MCF 10A (cell line): ENCODE results near the gene FILIP1. TPM values are rescaled to one million over a fixed set of nuclear protein-coding genes. Genes with fewer than 3 reads are reported as not detected.
A peak's percentile ranks its signal among the peaks of the same experiment; 100 is the strongest.

Source experiments
- BruUV-seq: library from RNA; stranded (reverse); fragments of 400-500 nt; replicated peaks from 2 replicates; lab custom pipeline; 2021; lab: Mats Ljungman, UMichigan
- CTCF ChIA-PET: fragments of 300-600 bp; sonication (Branson Sonifier 250); formaldehyde crosslinking; extraction: SDS; loops from one replicate; lab custom pipeline; 2021; ENCODE audit warnings: antibody characterized with exemption, inconsistent platforms; lab: Yijun Ruan, JAX
- POLR2A ChIA-PET: fragments of 300-600, 350-650 bp; sonication (Branson Sonifier 250); formaldehyde crosslinking; extraction: SDS; loops from one replicate; lab custom pipeline; 2020; ENCODE audit warnings: antibody characterized with exemption, inconsistent platforms; lab: Yijun Ruan, JAX
- DNase-seq: peaks from one replicate; pipeline ENCODE4 v3.0.0-alpha.2; 2018; ENCODE audit not compliant: unreplicated experiment
- H3K27ac Mint-ChIP-seq: one replicate; pipeline ENCODE4 v1.8.0; 2022; ENCODE audit warnings: mild to moderate bottlenecking, low read depth, mixed read lengths; ENCODE audit not compliant: unreplicated experiment
- H3K27me3 Mint-ChIP-seq: one replicate; pipeline ENCODE4 v1.8.0; 2022; ENCODE audit warnings: mixed read lengths; ENCODE audit not compliant: insufficient read depth, unreplicated experiment
- H3K36me3 Mint-ChIP-seq: one replicate; pipeline ENCODE4 v1.8.0; 2022; ENCODE audit warnings: mild to moderate bottlenecking, moderate library complexity, mixed read lengths; ENCODE audit not compliant: insufficient read depth, unreplicated experiment
- H3K4me1 Mint-ChIP-seq: one replicate; pipeline ENCODE4 v1.8.0; 2022; ENCODE audit warnings: mixed read lengths; ENCODE audit not compliant: insufficient read depth, unreplicated experiment
- H3K4me3 Mint-ChIP-seq: one replicate; pipeline ENCODE4 v1.8.0; 2022; ENCODE audit warnings: mild to moderate bottlenecking, moderate library complexity, mixed read lengths; ENCODE audit not compliant: unreplicated experiment
- H3K9me3 Mint-ChIP-seq: one replicate; pipeline ENCODE4 v1.8.0; 2022; ENCODE audit warnings: mixed read lengths; ENCODE audit not compliant: unreplicated experiment
- intact Hi-C: fragments of 100-400 bp; cut with micrococcal nuclease; formaldehyde crosslinking; loops from 2 replicates; pipeline ENCODE4 v1.14.1; 2022
- total RNA-seq: library from RNA; stranded (reverse); gene quantifications from 2 replicates; pipeline ENCODE4 v1.2.3, GENCODE V29; 2022
- TF ChIP-seq, protein P1 (sequence below): fragments of 200-600 bp; IDR thresholded peaks from one replicate; pipeline ENCODE4 v1.8.0; 2022; ENCODE audit warnings: antibody characterized with exemption, mild to moderate bottlenecking; ENCODE audit not compliant: unreplicated experiment

Gene FILIP1
- total RNA-seq, 1 experiment from 2014 or later: 0.14 TPM

DNA sequence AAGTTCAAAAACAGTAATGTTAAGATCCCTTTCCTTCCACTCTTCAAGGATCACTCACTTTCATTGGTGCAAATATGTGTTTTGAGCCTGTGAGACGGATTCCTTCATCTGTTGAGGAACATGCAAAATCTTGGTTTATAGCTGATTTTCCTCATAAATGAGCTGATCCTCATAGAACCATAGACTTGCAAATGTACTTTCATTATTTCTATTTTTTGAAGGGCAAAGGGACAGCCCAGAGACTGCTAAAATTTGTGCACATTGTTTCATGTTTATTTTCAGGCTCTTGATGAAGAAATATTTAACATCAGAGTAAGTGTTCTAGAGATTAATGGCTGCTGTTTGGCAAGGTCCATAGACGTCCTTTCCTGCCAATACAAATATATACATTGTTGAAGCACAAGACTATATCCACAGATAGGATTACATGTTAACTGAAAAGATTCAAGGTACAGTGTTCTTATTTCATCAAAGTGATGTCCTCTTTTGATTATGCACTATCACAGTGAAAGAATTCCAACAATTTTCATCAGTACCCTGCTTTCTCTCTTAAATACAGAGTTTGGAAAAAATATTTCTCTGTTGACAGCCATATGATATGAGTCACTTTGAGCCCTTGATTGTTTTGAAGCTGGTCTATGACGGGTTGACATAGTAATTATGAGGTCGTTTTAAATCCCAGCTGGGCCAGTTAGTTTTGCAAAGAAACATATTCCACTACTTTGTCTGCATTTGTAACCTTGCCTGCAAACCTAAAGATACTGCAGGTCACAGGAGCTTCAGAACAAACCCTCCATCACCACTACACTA, 95.7 kb downstream of the FILIP1 start:
- peaks cover 12% of the 10 kb centered on the region for H3K27me3 Mint-ChIP-seq
- H3K36me3 Mint-ChIP-seq: no peaks in the 10 kb centered on the region
- ChIA-PET CTCF (interaction anchor here (0.7 kb wide), 1 partner anchor 9 kb away, joined by 6 read pairs; no protein-coding TSS in a partner anchor), POLR2A (no interaction called here)
- H3K9me3 Mint-ChIP-seq: no peaks in the 10 kb centered on the region
- no peak overlapping the region for H3K27ac Mint-ChIP-seq
- intact Hi-C loops: no loop called here
- BruUV-seq: no TSS peak
- H3K4me1 Mint-ChIP-seq: peaks cover 8% of the 10 kb centered on the region
- DNase-seq: peak; percentile 19
- TF ChIP-seq, protein P1, sequence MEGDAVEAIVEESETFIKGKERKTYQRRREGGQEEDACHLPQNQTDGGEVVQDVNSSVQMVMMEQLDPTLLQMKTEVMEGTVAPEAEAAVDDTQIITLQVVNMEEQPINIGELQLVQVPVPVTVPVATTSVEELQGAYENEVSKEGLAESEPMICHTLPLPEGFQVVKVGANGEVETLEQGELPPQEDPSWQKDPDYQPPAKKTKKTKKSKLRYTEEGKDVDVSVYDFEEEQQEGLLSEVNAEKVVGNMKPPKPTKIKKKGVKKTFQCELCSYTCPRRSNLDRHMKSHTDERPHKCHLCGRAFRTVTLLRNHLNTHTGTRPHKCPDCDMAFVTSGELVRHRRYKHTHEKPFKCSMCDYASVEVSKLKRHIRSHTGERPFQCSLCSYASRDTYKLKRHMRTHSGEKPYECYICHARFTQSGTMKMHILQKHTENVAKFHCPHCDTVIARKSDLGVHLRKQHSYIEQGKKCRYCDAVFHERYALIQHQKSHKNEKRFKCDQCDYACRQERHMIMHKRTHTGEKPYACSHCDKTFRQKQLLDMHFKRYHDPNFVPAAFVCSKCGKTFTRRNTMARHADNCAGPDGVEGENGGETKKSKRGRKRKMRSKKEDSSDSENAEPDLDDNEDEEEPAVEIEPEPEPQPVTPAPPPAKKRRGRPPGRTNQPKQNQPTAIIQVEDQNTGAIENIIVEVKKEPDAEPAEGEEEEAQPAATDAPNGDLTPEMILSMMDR: no peak
- no peak overlapping the region for H3K4me3 Mint-ChIP-seq

DNA sequence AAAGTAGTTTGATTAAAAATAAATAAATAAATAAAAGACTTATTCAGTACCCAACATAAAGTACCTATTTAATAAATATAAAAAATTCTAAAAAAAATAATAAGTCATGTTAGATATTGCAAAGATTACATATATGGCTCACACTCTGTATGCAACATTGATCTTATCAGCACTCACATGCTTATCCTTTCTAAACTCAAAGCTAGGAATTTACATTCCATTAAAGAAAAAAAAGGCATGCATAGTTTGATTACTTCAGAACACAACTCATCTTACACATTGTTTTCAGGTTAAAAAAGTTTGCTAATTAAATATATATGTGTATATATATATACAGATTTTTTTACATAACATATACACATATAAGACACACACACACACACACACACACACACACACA, 96.4 kb downstream of the FILIP1 start:
- intact Hi-C loops: no loop called here
- H3K4me3 Mint-ChIP-seq: no peak overlapping the region
- BruUV-seq: no TSS peak
- no peaks in the 10 kb centered on the region for H3K36me3 Mint-ChIP-seq
- POLR2A ChIA-PET: no interaction called here
- TF ChIP-seq, protein P1: no peak
- H3K4me1 Mint-ChIP-seq: peaks cover 8% of the 10 kb centered on the region
- CTCF ChIA-PET: interaction anchor here (0.5 kb wide), 1 partner anchor 84 kb away, joined by 3 read pairs; no protein-coding TSS in a partner anchor
- H3K27ac Mint-ChIP-seq: no peak overlapping the region
- H3K9me3 Mint-ChIP-seq: no peaks in the 10 kb centered on the region
- DNase-seq: no peak
- peaks cover 12% of the 10 kb centered on the region for H3K27me3 Mint-ChIP-seq

DNA sequence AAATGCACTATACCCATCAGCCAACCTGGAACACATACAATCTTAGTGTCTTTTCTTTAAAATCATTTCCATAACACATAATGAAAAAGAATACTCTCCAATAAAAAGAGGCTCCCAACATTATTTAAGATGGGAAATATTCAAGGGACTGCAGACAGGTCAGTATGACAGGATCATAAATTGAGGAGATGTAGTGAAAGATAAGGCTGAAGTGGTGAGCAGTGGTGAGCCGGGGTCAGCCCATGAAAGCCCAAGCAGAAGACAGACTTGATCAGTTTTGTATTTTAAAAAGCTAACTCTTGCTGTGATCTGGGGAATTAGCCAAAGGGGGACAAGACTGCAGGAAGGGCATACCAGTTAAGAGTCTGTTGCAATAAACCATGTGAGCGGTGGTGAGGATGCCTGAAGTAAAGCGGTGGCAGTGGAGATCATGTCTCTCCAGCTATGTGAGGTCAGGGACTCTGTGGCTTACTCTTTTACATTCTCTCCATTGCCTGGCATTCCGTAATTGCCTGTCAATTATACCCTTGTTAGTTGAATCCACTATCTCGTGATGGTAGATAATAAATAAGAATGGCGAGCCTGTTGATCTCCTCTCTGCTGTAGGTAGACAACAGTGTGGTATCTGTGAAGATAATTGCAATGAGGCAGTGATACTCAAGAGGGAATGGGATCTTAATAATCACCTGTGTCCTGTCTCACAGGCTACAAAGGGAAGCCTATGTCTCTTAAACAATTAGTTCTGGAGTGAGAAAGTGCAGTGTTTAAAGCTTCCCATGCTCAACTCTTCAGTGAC, 97.4 kb downstream of the FILIP1 start:
- intact Hi-C loops: no loop called here
- H3K36me3 Mint-ChIP-seq: no peaks in the 10 kb centered on the region
- H3K4me1 Mint-ChIP-seq: peaks cover 8% of the 10 kb centered on the region
- H3K27ac Mint-ChIP-seq: no peak overlapping the region
- peaks cover 12% of the 10 kb centered on the region for H3K27me3 Mint-ChIP-seq
- no TSS peak for BruUV-seq
- POLR2A ChIA-PET: no interaction called here
- H3K4me3 Mint-ChIP-seq: no peak overlapping the region
- no peak for DNase-seq
- TF ChIP-seq, protein P1: no peak
- no peaks in the 10 kb centered on the region for H3K9me3 Mint-ChIP-seq
- CTCF ChIA-PET: interaction anchor here (0.5 to 0.8 kb wide), 2 partner anchors 65 to 85 kb away, joined by 3 read pairs; no protein-coding TSS in a partner anchor

DNA sequence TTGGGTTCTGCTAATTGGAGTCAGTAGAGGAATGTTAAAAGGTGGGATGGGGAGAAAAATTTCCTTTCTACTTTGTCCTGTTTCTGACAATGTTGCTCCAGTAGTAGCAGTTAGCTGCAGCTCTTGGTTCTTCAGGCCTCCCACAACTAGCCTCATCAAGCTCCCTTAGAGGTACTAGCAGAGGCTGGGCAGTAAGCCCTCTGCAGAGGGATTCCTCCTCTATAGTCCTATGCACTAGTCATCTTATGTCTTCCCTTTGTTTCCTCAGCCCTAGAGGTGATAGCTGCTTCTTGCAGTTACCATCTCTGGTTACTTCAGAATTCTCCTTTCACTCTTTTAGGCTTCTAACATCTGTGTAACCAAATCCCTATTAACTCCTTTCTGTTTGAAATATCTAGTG, 99.8 kb downstream of the FILIP1 start:
- ChIA-PET CTCF (no interaction called here), POLR2A (no interaction called here)
- TF ChIP-seq, protein P1: no peak
- intact Hi-C loops: no loop called here
- H3K4me1 Mint-ChIP-seq: peaks cover 8% of the 10 kb centered on the region
- no peaks in the 10 kb centered on the region for H3K36me3 Mint-ChIP-seq
- DNase-seq: no peak
- no peaks in the 10 kb centered on the region for H3K9me3 Mint-ChIP-seq
- no peak overlapping the region for H3K27ac Mint-ChIP-seq
- no peaks in the 10 kb centered on the region for H3K27me3 Mint-ChIP-seq
- no peak overlapping the region for H3K4me3 Mint-ChIP-seq
- BruUV-seq: no TSS peak
